ENCODE results near the gene MYOCOS.

- TF ChIP-seq, protein P1, sequence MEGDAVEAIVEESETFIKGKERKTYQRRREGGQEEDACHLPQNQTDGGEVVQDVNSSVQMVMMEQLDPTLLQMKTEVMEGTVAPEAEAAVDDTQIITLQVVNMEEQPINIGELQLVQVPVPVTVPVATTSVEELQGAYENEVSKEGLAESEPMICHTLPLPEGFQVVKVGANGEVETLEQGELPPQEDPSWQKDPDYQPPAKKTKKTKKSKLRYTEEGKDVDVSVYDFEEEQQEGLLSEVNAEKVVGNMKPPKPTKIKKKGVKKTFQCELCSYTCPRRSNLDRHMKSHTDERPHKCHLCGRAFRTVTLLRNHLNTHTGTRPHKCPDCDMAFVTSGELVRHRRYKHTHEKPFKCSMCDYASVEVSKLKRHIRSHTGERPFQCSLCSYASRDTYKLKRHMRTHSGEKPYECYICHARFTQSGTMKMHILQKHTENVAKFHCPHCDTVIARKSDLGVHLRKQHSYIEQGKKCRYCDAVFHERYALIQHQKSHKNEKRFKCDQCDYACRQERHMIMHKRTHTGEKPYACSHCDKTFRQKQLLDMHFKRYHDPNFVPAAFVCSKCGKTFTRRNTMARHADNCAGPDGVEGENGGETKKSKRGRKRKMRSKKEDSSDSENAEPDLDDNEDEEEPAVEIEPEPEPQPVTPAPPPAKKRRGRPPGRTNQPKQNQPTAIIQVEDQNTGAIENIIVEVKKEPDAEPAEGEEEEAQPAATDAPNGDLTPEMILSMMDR (conservative IDR thresholded peaks at IDR 0.05) = no peak
- TF ChIP-seq EZH2 (IDR thresholded peaks at IDR 0.05; ENCODE audit: low read depth) = no peak
Observed at GRCh38 chr1:171583591-171584201, 38.3 kb upstream of the MYOCOS start.

All from PC-9 (cell line).